Keratinocyte (primary cell): ENCODE results near the gene ALOX15. TPM values are rescaled to one million over a fixed set of nuclear protein-coding genes. Genes with fewer than 3 reads are reported as not detected.

Source experiments
- DNase-seq: peaks from one replicate; pipeline ENCODE4 v3.0.0-alpha.2; 2011; ENCODE audit warnings: low read depth, missing footprints, low spot score
- FAIRE-seq: peaks from 2 replicates; lab custom pipeline; 2011; peaks lifted over from hg19 to GRCh38; lab: Jason Lieb, UNC
- H2AFZ ChIP-seq: 2 replicates; pipeline ENCODE4 v1.6.0; 2012; ENCODE audit warnings: low read length, control low read depth, inconsistent platforms; ENCODE audit not compliant: control insufficient read depth
- H3K27ac ChIP-seq: 2 replicates; pipeline ENCODE4 v1.5.1; 2011; ENCODE audit warnings: low read length; ENCODE audit not compliant: control insufficient read depth, insufficient read depth
- H3K27me3 ChIP-seq: 3 replicates; pipeline ENCODE4 v1.6.0; 2011; ENCODE audit warnings: low read length; ENCODE audit not compliant: control insufficient read depth, insufficient read depth; ENCODE audit errors: extremely low read depth
- H3K36me3 ChIP-seq, 2 experiments: 2 replicates in 1 of 2; 3 replicates in 1 of 2; pipeline ENCODE4 v1.5.1; 2011; ENCODE audit warnings: low read length in 2 of 2, mild to moderate bottlenecking in 1 of 2; ENCODE audit not compliant: control insufficient read depth in 2 of 2, insufficient read depth in 2 of 2; ENCODE audit errors: extremely low read depth in 1 of 2
- H3K4me1 ChIP-seq: 3 replicates; pipeline ENCODE4 v1.5.1; 2011; ENCODE audit warnings: low read length; ENCODE audit not compliant: control insufficient read depth, insufficient read depth; ENCODE audit errors: extremely low read depth
- H3K4me2 ChIP-seq: 3 replicates; pipeline ENCODE4 v1.6.0; 2011; ENCODE audit warnings: low read depth, low read length; ENCODE audit not compliant: control insufficient read depth, insufficient read depth; ENCODE audit errors: extremely low read depth
- H3K4me3 ChIP-seq, 3 experiments: fragments of 200-600 bp in 1 of 3; sonication (generic) in 1 of 3; 2 replicates in 2 of 3; 3 replicates in 1 of 3; pipeline ENCODE4 v1.5.1; 2011 to 2016; ENCODE audit warnings: low read length in 3 of 3, mild to moderate bottlenecking in 3 of 3, control low read depth in 2 of 3, inconsistent platforms in 1 of 3, low read depth in 1 of 3, mixed read lengths in 1 of 3, mixed run types in 1 of 3, moderate library complexity in 1 of 3; ENCODE audit not compliant: control insufficient read depth in 2 of 3, insufficient read depth in 2 of 3; ENCODE audit errors: extremely low read depth in 1 of 3
- H3K79me2 ChIP-seq: 2 replicates; pipeline ENCODE4 v1.6.0; 2012; ENCODE audit warnings: low read length; ENCODE audit not compliant: control insufficient read depth, insufficient read depth
- H3K9ac ChIP-seq: 3 replicates; pipeline ENCODE4 v1.6.0; 2011; ENCODE audit warnings: low read length; ENCODE audit not compliant: control insufficient read depth, insufficient read depth; ENCODE audit errors: extremely low read depth
- H3K9me1 ChIP-seq: 3 replicates; pipeline ENCODE4 v1.6.0; 2011; ENCODE audit warnings: low read length; ENCODE audit not compliant: control insufficient read depth, insufficient read depth; ENCODE audit errors: extremely low read depth
- H3K9me3 ChIP-seq: 2 replicates; pipeline ENCODE4 v1.5.1; 2012; ENCODE audit warnings: low read depth, low read length; ENCODE audit not compliant: control insufficient read depth
- H4K20me1 ChIP-seq: 3 replicates; pipeline ENCODE4 v1.6.0; 2011; ENCODE audit warnings: low read length; ENCODE audit not compliant: control insufficient read depth, insufficient read depth; ENCODE audit errors: extremely low read depth
- CTCF ChIP-seq, 3 experiments: IDR thresholded peaks in 1 of 3; conservative IDR thresholded peaks in 1 of 3; optimal IDR thresholded peaks in 1 of 3; 2 replicates in 2 of 3; 3 replicates in 1 of 3; pipeline versions ENCODE3 to v1.5.1; 2011; ENCODE audit warnings: low read length in 3 of 3, mild to moderate bottlenecking in 3 of 3, moderate library complexity in 2 of 3, control low read depth in 1 of 3, inconsistent platforms in 1 of 3; ENCODE audit not compliant: insufficient read depth in 2 of 3; ENCODE audit errors: extremely low read depth in 1 of 3
- EZH2 ChIP-seq: IDR thresholded peaks from one replicate; pipeline ENCODE4 v1.6.1; 2012; ENCODE audit warnings: inconsistent platforms, mild to moderate bottlenecking, low read length, moderate library complexity
- dilution Hi-C: fragments of 300-500 bp; cut with MboI; formaldehyde crosslinking; loops from one replicate; pipeline ENCODE4 v1.7.0; 2020; ENCODE audit warnings: low sequenced_read_pairs; ENCODE audit not compliant: extremely low pct_ligation_motif_present
- polyA plus RNA-seq, 5 experiments: library from polyadenylated mRNA; depleted of rRNA in 3 of 5; stranded (reverse) in 3 of 5; stranded (forward) in 1 of 5; unstranded in 1 of 5; fragments of >200 nt; gene quantifications; 1 replicate in 1 of 5; 2 replicates in 3 of 5; 3 replicates in 1 of 5; pipeline versions ENCODE4 v1.2.1 to v1.2.3, GENCODE V29; 2011 to 2012; ENCODE audit warnings: missing spikeins in 2 of 5, low read depth in 1 of 5, low replicate concordance in 1 of 5

Gene ALOX15
- polyA plus RNA-seq, 1 donor (not counting 4 experiments of a cell fraction or from before 2014, with no cell fraction given) = 0.04 TPM

- no peak overlapping the region for H3K27ac ChIP-seq
- H3K79me2 ChIP-seq = no peaks in the 10 kb centered on the region
- H2AFZ ChIP-seq = peak overlapping the region; percentile 23
- FAIRE-seq (no peak), DNase-seq (no peak)
- no peak overlapping the region for H3K9ac ChIP-seq
- H3K27me3 ChIP-seq = peaks cover 23% of the 10 kb centered on the region
- no peaks in the 10 kb centered on the region for H4K20me1 ChIP-seq
- H3K9me3 ChIP-seq = no peaks in the 10 kb centered on the region
- TF ChIP-seq CTCF (optimal IDR thresholded peaks at IDR 0.05 in 1 of 3, IDR thresholded peaks at IDR 0.05 in 1 of 3, conservative IDR thresholded peaks at IDR 0.05 in 1 of 3; ENCODE audit: extremely low read depth in 1 of 3, insufficient read depth in 2 of 3, low read length in 3 of 3) = no peak
- no peak for TF ChIP-seq EZH2
- H3K4me2 ChIP-seq = peak overlapping the region; percentile 14
- H3K36me3 ChIP-seq = no peaks in the 10 kb centered on the region
- no peak overlapping the region for H3K4me3 ChIP-seq
- H3K4me1 ChIP-seq = no peaks in the 10 kb centered on the region
- dilution Hi-C loops = no loop called here
- H3K9me1 ChIP-seq = no peaks in the 10 kb centered on the region
Observed at GRCh38 chr17:4604111-4604644, 37.3 kb downstream of the ALOX15 start.

- no peak overlapping the region for H2AFZ ChIP-seq
- no peak for DNase-seq
- dilution Hi-C loops = no loop called here
- no peaks in the 10 kb centered on the region for H3K36me3 ChIP-seq
- H3K4me1 ChIP-seq = no peaks in the 10 kb centered on the region
- FAIRE-seq = no peak
- TF ChIP-seq EZH2 = no peak
- TF ChIP-seq CTCF (optimal IDR thresholded peaks at IDR 0.05 in 1 of 3, IDR thresholded peaks at IDR 0.05 in 1 of 3, conservative IDR thresholded peaks at IDR 0.05 in 1 of 3; ENCODE audit: extremely low read depth in 1 of 3, insufficient read depth in 2 of 3, low read length in 3 of 3) = no peak
- no peaks in the 10 kb centered on the region for H3K9me1 ChIP-seq
- no peaks in the 10 kb centered on the region for H4K20me1 ChIP-seq
- H3K27ac ChIP-seq = no peak overlapping the region
- no peaks in the 10 kb centered on the region for H3K79me2 ChIP-seq
- H3K4me3 ChIP-seq = no peak overlapping the region
- H3K9ac ChIP-seq = no peak overlapping the region
- peaks cover 17% of the 10 kb centered on the region for H3K27me3 ChIP-seq
- H3K9me3 ChIP-seq = no peaks in the 10 kb centered on the region
- H3K4me2 ChIP-seq = no peak overlapping the region
Observed at GRCh38 chr17:4602041-4602440, 39.4 kb downstream of the ALOX15 start.
